ENCODE measurements around the gene TSPAN9. TPM values are rescaled to one million over a fixed set of nuclear protein-coding genes. Genes with fewer than 3 reads are reported as not detected.

Gene TSPAN9
- total and polyA plus RNA-seq, 9 of the 15 experiments (the other 6 are each of a cell fraction or from before 2014, with no cell fraction given): 0.23 to 2.1 (median 0.60) TPM; not detected in 2

DNA sequence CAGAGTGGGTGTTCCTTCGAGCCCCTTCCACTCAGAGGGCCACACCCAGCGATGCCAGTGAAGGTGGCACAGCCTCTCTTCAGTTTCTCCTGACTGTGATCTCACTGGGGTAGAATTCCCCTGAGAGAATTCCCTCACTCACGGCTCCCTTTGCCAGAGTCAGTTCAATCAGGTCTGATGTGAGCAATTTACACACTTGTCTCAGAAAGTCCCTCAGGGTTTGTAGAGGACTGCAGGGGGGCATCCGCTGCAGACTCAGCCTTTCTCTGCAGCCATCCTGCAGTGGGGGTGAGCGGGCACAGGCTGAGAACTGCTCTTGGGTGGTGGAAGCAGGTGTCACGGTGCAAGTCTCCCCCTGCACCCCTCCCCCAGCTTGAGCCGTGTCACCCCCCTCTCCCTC lies 208.4 kb downstream of the TSPAN9 start (continued):
- TF ChIP-seq ZBTB1 (CRISPR knock-in tag; IDR thresholded peaks at IDR 0.05; ENCODE audit: borderline replicate concordance, low read depth) (no peak), TAL1 (IDR thresholded peaks at IDR 0.05) (no peak), MYNN (IDR thresholded peaks at IDR 0.05) (no peak), MYNN (CRISPR knock-in tag; IDR thresholded peaks at IDR 0.05) (no peak), NCOR1 (IDR thresholded peaks at IDR 0.05) (no peak), DMBX1 (CRISPR knock-in tag; IDR thresholded peaks at IDR 0.05; ENCODE audit: borderline replicate concordance) (no peak), BMI1 (IDR thresholded peaks at IDR 0.05; ENCODE audit: low read length) (no peak), ETV1 (tag; conservative IDR thresholded peaks at IDR 0.05; ENCODE audit: low read depth) (no peak), BRF1 (IDR thresholded peaks at IDR 0.05; ENCODE audit: borderline replicate concordance, extremely low read depth, insufficient read length) (no peak)
- TF ChIP-seq, protein P1, sequence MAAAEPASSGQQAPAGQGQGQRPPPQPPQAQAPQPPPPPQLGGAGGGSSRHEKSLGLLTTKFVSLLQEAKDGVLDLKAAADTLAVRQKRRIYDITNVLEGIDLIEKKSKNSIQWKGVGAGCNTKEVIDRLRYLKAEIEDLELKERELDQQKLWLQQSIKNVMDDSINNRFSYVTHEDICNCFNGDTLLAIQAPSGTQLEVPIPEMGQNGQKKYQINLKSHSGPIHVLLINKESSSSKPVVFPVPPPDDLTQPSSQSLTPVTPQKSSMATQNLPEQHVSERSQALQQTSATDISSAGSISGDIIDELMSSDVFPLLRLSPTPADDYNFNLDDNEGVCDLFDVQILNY (CRISPR knock-in tag; IDR thresholded peaks at IDR 0.05): no peak
- TF ChIP-seq, protein P2, sequence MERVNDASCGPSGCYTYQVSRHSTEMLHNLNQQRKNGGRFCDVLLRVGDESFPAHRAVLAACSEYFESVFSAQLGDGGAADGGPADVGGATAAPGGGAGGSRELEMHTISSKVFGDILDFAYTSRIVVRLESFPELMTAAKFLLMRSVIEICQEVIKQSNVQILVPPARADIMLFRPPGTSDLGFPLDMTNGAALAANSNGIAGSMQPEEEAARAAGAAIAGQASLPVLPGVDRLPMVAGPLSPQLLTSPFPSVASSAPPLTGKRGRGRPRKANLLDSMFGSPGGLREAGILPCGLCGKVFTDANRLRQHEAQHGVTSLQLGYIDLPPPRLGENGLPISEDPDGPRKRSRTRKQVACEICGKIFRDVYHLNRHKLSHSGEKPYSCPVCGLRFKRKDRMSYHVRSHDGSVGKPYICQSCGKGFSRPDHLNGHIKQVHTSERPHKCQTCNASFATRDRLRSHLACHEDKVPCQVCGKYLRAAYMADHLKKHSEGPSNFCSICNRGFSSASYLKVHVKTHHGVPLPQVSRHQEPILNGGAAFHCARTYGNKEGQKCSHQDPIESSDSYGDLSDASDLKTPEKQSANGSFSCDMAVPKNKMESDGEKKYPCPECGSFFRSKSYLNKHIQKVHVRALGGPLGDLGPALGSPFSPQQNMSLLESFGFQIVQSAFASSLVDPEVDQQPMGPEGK (CRISPR knock-in tag; IDR thresholded peaks at IDR 0.05; ENCODE audit: borderline replicate concordance): no peak
- TF ChIP-seq, protein P3, sequence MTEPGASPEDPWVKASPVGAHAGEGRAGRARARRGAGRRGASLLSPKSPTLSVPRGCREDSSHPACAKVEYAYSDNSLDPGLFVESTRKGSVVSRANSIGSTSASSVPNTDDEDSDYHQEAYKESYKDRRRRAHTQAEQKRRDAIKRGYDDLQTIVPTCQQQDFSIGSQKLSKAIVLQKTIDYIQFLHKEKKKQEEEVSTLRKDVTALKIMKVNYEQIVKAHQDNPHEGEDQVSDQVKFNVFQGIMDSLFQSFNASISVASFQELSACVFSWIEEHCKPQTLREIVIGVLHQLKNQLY (CRISPR knock-in tag; conservative IDR thresholded peaks at IDR 0.05): no peak

All from K562 (cell line).